DMS53 (cell line): ENCODE results near the gene NISCH.

Experiments used
- DNase-seq: peaks from one replicate; lab custom pipeline; 2025; lab: John Stamatoyannopoulos, UW

The NISCH gene

DNA sequence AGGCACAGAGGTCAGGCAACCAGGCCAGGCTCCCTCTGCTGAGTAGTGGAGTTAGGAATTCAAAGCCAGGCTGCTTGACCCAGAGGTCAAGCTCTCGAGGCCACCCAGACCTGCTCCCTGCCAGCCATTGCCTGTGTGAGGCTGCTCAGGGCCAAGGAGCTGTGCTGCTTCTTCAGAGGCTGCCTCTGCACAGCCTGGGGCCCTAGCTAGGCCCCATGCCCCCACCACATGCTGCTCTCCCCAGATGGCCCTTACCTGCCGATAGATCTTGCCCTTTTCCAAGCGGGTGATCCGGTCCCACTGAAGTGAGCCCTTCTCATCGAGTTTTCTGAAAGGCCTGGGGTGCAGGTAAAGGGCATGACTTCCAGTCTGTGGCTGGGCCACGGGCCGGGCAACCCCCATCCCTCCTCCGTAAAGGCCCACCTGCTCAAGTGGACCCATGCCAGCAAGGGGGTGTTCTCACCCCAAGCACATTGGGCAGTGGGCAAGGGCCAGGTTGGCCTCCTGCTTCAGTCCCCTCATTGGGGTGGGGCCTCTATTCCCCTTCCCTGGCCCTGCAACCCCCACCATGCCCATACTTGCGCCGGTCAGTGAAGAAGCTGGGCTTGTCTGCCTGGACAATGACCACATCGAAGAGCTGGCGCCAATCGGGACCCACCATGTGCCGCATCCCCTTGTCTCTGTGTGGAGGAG, 71.8 kb downstream of the NISCH start:
- DNase-seq, result no peak

DNA sequence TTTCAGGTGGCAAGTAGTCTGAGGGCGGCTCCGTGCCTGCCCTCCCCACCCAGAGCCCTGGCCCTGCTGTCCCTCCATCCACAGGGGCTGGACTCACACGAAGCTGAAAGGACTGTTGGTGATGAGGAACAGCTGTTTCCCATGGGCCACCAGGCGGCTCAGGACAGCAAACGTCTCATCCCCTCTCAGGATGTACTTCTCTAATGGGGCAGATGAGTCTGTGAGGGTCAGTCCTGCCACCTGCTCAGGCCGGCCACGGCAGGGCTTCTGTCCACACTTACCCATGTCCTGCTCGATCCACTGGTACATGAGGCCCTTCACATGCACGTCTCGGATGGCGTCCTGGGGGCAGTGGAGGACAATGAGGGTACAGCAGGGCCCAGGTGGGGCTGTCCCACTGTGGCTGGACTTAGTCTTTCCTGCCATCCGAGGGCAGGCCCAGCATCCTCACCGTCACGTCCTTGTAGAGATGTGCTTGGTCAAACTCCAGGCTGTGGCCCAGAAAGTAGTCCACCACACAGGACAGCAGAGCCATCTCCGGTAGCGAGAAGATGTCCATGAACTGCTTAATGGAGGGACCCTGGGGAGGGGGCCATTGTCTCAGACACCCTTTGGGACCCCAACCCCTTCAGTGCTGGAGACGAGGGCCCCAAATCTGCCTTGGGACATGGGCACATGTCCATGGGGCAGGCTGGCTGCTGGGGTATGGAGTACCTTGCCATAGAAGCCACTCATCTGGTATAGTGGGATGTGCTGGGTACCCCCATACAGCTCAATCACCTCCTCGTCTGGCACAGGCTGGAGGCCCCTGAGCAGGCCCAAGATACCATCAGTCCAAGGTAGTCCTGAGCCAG, 72.6 kb downstream of the NISCH start:
- no peak for DNase-seq

GRCh38 chr3:52528586-52529375, 73.4 kb downstream of the NISCH start:
- no peak for DNase-seq

DNA sequence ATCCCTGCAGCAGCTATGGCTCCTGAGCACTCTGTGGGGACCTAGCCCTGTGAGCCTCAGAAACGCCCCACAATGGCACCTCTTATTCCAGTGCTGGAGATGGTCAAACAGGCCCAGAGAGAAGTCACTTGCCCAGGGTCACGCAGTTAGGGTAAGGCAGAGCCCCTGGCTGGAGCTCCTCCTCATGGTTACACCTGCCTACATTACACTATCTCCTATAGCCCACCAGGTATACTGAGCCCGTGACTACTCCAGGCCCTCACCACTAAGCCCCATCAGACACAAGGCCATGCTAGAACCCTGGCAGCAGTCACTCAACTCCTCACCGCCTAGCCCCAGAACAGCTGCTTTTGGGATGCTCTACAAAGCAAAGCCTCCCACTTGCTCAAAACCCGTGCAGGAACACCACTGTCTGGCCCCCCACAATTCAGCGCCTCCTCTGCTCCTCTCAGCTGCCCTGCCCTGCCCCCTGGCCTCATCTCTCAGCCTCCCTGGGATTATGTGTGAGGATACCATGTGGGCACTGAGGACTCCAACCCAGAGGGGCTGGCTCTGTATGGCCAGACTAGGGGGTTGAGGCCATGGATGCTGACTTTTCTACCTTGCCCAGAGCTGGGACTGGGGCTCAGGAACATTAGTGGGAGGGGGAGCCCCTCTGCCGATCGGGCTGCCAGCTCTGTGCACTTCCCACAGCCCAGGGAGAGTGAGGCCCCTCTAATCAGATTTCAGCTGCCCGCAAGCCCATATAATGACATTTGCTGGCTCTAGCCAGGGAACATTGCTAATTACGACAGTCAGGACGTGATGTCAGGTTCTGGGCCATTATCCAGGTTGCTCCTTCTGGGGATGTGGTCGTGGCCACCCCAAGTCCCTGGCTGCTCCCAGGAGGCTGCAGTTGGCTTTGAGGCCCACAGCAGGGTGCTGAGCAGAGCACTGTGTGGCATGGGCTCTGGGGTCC, 74.3 kb downstream of the NISCH start:
- DNase-seq, result no peak

DNA sequence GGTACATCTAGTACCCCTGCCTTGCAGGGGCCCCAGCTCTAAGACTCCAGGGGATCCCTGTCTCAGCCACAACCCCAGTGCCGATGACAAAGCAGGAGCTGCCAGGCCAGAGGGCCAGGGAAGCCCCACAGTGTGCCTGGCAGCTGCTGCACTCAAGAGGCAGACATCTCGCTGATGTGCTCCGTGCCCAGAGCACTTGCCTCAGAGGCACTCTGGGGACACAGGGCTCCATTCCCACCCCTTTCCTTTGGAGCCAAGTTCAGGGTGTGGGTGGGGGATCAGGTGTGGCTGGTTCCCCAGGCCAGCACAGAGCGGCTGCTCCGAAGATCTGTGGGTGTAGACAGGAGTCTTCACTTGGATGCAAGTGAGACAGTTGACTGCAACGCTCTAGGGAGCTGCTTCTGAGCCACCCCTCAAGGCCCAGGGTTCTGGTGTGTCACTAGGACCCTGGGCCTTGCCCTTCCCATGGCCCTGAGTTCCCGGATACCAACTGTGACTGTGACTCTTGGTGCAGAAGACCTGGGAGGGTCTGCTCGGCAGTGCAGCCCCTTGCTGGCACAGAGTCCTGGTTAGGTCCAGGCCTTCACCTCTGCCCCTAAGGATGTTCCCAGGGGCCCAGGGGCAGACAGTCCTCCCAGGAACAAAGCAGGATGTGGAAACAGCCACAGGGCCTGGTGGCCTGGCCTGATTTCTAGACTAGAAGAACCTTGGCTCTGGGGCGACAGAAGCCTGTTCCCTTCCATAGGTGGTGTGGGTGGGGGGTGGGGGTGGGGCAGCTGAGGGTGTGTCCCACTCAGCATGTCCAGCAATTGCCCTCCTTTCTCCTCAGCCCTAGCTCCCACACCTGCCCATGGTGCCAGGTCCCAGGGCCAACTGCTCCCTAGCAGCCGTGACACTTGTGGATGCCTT, 75.8 kb downstream of the NISCH start:
- DNase-seq, result no peak

DNA sequence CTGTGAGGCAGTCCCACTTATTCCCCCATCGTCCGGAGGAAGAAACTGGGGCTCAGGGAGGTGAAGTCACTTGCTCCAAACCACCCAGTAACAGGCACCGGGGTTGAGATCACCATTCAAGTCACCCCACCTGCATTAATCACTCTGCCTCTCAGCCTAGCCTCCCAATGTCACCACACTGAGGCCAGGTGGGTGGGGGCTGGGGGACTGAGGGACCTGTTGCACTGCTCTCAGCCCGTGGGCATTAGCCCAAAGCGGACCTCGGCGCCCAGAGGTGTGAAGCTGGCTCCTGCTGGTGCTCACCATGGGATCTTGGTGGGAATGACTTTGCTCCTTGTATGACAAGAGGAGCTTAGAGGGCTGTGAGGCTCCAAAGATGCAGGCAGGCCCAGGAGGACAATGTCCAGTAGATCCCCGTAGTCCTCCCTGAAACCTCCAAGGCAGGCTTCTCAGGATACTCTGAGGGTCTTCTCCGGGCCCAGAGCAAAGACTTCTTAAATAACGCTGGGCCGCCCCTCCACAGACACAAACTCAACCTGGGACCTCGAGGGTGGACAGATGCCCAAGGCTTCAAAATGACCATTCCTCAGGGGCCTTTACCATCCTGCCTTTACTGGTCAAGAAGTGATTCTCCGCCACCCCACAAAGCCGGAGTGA, 76.6 kb downstream of the NISCH start:
- no peak for DNase-seq

- DNase-seq, result no peak
Observed at GRCh38 chr3:52532517-52532837, 77.1 kb downstream of the NISCH start.

DNA sequence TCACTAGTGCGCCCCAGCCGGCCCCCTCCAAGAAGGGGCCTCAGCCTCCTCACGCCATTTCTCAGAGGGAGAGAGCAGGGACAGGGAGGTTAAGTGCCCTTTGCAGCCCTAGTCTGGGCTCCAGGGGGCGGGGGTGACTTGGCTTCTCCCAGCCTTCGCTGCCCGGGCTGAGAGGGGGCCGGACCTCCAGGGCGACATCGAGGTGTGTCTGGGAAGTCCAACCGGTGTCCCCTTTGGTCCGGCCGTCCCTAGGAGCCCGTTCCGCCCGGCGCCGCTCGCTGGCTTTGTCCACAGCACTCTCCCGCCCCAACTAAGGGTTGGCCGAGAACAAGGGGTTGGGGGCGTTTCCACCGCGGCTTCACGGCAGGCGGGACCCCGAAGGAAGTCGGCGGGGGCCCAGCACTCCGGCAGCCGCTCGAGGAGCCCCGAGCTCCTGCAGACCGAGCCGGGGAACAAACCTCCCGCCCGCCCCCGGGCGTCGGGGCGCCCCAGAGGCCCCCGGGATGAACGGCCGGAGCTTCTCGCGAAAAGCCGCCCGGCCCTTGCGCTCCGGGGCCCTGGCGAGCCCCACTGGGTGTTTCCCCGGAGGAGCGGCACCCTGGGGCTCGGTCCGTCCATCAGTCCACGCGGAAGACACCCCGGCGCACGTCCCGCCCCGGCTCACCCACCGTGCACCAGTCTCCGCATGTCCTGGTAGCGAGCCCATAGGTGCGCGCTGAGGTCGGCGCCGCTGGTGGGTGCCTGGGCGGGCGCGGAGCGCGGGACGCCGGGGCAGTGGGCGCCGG, 77.6 kb downstream of the NISCH start:
- DNase-seq, result peak; percentile 24

- peak; percentile 75 for DNase-seq
Observed at GRCh38 chr3:52533623-52534280, 78.3 kb downstream of the NISCH start, which contains the start of gene NT5DC2. TSS of gene NT5DC2 (minus strand) at chr3:52533857. CDS start at chr3:52533737, 120 bp downstream.

DNA sequence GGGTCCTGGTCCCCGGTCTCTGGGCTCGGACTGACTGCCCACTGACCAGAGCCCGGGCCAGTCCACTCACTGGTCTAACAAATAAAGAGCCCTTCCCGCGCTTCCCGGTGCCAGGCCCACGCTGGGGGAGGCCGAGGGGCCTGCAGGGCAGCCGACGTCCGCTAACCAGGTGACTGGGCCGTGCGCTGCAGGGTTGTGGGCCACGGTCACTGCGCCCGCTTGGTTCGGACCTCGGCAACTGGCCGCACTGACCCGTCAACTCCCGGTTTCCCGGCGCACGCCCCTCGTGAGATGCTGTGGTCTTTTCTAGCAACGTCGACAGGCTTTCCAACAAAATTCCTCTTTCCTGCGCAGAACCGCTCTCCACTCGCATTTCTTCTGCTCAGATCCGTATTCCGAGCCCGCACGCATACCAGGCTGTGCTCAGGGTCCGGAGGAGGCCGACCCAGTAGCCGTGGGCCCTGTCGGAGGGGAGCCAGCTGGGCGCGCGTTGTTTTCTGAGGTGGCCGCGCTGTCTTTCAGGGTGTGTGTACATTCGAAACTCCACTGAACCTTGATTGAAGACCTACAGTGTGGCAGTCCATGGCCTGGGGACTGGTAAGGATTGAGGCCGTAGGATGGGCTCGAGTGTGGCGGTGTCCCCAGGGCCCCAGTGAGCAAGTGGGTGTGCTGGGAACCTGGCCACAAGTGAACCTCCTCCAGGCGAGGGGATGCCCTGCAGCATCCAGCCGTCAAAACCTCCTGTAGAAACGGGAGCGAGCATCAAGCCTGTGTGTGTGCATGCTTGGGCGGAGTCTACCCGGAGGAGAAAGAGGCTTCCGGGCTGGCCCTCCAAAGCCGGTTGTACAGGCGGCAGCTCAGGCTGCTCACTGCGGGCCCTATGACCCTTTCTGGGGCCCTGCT, 79.1 kb downstream of the NISCH start:
- peak; percentile 80 for DNase-seq

- DNase-seq, result no peak
Observed at GRCh38 chr3:52535411-52536111, 80.2 kb downstream of the NISCH start.

DNA sequence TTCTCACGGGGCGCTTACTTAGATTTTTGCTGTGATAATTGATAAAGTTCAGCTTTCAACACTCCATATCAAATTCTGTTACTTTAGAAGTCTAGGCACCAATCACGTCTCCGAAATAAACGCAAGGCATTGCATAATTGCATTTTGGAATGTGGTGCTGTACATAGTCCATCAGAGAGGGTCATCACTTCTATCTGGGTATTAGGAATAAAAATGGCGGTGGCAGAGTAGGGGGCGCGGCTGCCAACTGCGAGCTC, 80.6 kb downstream of the NISCH start:
- DNase-seq, result no peak

DNA sequence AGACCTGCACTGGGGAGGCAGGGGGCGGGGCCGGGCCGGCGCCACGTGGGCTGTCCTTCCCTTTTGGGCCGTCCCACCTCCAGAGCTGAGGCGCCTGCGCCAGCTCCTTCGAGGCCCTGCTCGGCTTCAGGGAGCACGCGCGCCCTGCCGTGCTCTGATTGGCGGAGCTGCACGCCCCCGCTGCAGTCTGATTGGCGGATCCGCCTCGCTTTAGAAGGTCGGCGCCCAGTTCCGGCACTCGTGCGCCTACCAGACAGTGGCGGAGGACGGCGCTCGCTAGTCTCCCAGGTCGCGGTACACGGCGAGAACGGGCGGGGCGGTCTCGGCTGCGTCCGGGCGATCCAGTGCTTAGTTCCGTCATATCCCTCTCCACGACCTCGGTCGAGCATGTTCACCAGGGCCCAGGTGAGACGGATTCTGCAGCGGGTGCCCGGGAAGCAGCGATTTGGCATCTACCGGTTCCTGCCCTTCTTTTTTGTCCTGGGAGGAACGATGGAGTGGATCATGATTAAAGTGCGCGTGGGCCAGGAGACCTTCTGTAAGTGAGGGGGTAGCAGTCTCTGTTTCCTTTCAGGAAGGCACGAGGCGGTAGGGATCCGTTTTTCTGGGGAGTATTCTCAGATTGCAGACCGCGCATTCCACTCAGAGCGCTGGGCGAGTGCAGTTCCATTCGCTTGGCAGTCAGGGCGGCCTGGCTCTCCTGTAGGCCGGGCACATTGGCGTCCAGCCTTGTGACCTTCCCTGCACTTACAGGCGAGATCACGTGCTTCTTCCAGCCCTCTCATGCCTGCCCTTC, 81.2 kb downstream of the NISCH start, which contains the start of gene UQCC5:
Gene UQCC5 (plus strand): TSS at position 237 of the 796 bp plus-strand sequence. CDS start 151 bp downstream, at position 388.
- peak; percentile 95 for DNase-seq

- DNase-seq, result no peak
Observed at GRCh38 chr3:52537165-52537620, 81.8 kb downstream of the NISCH start.

- no peak for DNase-seq
Observed at GRCh38 chr3:52537726-52538421, 82.5 kb downstream of the NISCH start.
